ENCODE results near the gene REL.

Gene REL

GRCh38 chr2:60849187-60849586 is 32.2 kb upstream of the REL start:
- H3K4me1 ChIP-seq (ENCODE audit: control insufficient read depth, insufficient read depth, low read length) = no peaks in the 10 kb centered on the region
- ChIA-PET POLR2A (no interaction called here), CTCF (no interaction called here)
- no peaks in the 10 kb centered on the region for H3K36me3 ChIP-seq (ENCODE audit: control insufficient read depth in 2 of 2, insufficient read depth in 1 of 2, low read length in 2 of 2)
- no peak overlapping the region for H3K27ac ChIP-seq (ENCODE audit: extremely low read depth, low read depth, low read length)
- H3K9me3 ChIP-seq (ENCODE audit: control insufficient read depth, insufficient read depth, low read depth, low read length) = no peaks in the 10 kb centered on the region
- no peak overlapping the region for H3K4me3 ChIP-seq (ENCODE audit: low read depth, low read length)
- no peak for TF ChIP-seq ZNF214 (tag by site-specific recombination; IDR thresholded peaks at IDR 0.05; ENCODE audit: borderline replicate concordance)
- TF ChIP-seq, protein P1, sequence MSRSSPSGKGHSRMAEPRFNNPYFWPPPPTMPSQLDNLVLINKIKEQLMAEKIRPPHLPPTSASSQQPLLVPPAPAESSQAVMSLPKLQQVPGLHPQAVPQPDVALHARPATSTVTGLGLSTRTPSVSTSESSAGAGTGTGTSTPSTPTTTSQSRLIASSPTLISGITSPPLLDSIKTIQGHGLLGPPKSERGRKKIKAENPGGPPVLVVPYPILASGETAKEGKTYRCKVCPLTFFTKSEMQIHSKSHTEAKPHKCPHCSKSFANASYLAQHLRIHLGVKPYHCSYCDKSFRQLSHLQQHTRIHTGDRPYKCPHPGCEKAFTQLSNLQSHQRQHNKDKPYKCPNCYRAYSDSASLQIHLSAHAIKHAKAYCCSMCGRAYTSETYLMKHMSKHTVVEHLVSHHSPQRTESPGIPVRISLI (tag by site-specific recombination; IDR thresholded peaks at IDR 0.05) = 0 out of 2 replicates have a peak, but pooled peaks have one; percentile 29

DNA sequence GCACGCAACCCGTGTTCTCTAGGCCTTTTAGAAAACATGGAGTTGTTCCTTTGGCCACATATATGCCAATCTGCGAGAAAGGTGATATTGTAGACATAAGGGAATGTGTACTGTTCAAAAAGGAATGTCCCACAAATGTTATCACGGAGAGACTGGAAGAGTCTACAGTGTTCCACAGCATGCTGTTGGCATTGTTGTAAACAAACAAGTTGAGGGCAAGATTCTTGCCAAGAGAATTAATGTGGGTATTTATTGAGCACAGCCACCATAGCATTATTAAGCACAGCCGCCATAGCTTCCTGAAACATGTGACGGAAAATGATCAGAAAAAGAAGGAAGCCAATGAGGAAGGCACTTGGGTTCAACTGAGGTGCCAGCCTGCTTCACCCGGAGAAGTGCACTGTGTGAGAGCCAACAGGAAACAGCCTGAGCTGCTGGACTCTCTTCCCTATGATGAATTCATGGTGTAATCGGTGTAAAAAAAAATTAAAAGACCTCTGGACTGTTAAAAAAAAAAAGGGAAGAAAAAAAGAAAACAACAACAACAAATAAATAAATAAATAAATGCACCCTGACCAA is 29.0 kb upstream of the REL start:
- Histone ChIP-seq H3K36me3 (ENCODE audit: control insufficient read depth in 2 of 2, insufficient read depth in 1 of 2, low read length in 2 of 2) (no peaks in the 10 kb centered on the region), H3K27ac (ENCODE audit: extremely low read depth, low read depth, low read length) (no peak overlapping the region), H3K9me3 (ENCODE audit: control insufficient read depth, insufficient read depth, low read depth, low read length) (no peaks in the 10 kb centered on the region), H3K4me1 (ENCODE audit: control insufficient read depth, insufficient read depth, low read length) (no peaks in the 10 kb centered on the region), H3K4me3 (ENCODE audit: low read depth, low read length) (no peak overlapping the region)
- ChIA-PET CTCF (no interaction called here), POLR2A (no interaction called here)
- TF ChIP-seq, protein P2, sequence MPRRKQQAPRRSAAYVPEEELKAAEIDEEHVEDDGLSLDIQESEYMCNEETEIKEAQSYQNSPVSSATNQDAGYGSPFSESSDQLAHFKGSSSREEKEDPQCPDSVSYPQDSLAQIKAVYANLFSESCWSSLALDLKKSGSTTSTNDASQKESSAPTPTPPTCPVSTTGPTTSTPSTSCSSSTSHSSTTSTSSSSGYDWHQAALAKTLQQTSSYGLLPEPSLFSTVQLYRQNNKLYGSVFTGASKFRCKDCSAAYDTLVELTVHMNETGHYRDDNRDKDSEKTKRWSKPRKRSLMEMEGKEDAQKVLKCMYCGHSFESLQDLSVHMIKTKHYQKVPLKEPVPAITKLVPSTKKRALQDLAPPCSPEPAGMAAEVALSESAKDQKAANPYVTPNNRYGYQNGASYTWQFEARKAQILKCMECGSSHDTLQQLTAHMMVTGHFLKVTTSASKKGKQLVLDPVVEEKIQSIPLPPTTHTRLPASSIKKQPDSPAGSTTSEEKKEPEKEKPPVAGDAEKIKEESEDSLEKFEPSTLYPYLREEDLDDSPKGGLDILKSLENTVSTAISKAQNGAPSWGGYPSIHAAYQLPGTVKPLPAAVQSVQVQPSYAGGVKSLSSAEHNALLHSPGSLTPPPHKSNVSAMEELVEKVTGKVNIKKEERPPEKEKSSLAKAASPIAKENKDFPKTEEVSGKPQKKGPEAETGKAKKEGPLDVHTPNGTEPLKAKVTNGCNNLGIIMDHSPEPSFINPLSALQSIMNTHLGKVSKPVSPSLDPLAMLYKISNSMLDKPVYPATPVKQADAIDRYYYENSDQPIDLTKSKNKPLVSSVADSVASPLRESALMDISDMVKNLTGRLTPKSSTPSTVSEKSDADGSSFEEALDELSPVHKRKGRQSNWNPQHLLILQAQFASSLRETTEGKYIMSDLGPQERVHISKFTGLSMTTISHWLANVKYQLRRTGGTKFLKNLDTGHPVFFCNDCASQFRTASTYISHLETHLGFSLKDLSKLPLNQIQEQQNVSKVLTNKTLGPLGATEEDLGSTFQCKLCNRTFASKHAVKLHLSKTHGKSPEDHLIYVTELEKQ (tag by site-specific recombination; IDR thresholded peaks at IDR 0.05; ENCODE audit: borderline replicate concordance) = no peak
- no peak for TF ChIP-seq KLF1 (tag by site-specific recombination; IDR thresholded peaks at IDR 0.05)

GRCh38 chr2:60853531-60853930 is 27.8 kb upstream of the REL start:
- Histone ChIP-seq H3K9me3 (ENCODE audit: control insufficient read depth, insufficient read depth, low read depth, low read length) (no peaks in the 10 kb centered on the region), H3K4me3 (ENCODE audit: low read depth, low read length) (no peak overlapping the region), H3K36me3 (ENCODE audit: control insufficient read depth in 2 of 2, insufficient read depth in 1 of 2, low read length in 2 of 2) (no peaks in the 10 kb centered on the region), H3K4me1 (ENCODE audit: control insufficient read depth, insufficient read depth, low read length) (no peaks in the 10 kb centered on the region), H3K27ac (ENCODE audit: extremely low read depth, low read depth, low read length) (no peak overlapping the region)
- ChIA-PET CTCF (no interaction called here), POLR2A (no interaction called here)
- TF ChIP-seq ZNF560 (tag by site-specific recombination; IDR thresholded peaks at IDR 0.05; ENCODE audit: borderline replicate concordance) (no peak), IKZF3 (tag by site-specific recombination; IDR thresholded peaks at IDR 0.05) (no peak), ZNF155 (tag by site-specific recombination; IDR thresholded peaks at IDR 0.05) (no peak), ZNF148 (tag by site-specific recombination; IDR thresholded peaks at IDR 0.05; ENCODE audit: borderline replicate concordance) (no peak), KLF16 (tag by site-specific recombination; IDR thresholded peaks at IDR 0.05) (no peak), ZBTB20 (tag by site-specific recombination; IDR thresholded peaks at IDR 0.05) (no peak), ZNF223 (tag by site-specific recombination; IDR thresholded peaks at IDR 0.05) (no peak), ZNF211 (tag by site-specific recombination; IDR thresholded peaks at IDR 0.05; ENCODE audit: low read depth) (no peak), ZNF157 (tag by site-specific recombination; IDR thresholded peaks at IDR 0.05) (no peak), ZNF350 (tag by site-specific recombination; IDR thresholded peaks at IDR 0.05) (no peak), ZNF747 (tag by site-specific recombination; IDR thresholded peaks at IDR 0.05) (no peak), OVOL3 (tag by site-specific recombination; IDR thresholded peaks at IDR 0.05) (no peak), ZNF341 (tag by site-specific recombination; IDR thresholded peaks at IDR 0.05; ENCODE audit: low read depth) (no peak)
- TF ChIP-seq, protein P3, sequence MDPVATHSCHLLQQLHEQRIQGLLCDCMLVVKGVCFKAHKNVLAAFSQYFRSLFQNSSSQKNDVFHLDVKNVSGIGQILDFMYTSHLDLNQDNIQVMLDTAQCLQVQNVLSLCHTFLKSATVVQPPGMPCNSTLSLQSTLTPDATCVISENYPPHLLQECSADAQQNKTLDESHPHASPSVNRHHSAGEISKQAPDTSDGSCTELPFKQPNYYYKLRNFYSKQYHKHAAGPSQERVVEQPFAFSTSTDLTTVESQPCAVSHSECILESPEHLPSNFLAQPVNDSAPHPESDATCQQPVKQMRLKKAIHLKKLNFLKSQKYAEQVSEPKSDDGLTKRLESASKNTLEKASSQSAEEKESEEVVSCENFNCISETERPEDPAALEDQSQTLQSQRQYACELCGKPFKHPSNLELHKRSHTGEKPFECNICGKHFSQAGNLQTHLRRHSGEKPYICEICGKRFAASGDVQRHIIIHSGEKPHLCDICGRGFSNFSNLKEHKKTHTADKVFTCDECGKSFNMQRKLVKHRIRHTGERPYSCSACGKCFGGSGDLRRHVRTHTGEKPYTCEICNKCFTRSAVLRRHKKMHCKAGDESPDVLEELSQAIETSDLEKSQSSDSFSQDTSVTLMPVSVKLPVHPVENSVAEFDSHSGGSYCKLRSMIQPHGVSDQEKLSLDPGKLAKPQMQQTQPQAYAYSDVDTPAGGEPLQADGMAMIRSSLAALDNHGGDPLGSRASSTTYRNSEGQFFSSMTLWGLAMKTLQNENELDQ (tag by site-specific recombination; IDR thresholded peaks at IDR 0.05; ENCODE audit: low read depth) = no peak
- TF ChIP-seq, protein P4, sequence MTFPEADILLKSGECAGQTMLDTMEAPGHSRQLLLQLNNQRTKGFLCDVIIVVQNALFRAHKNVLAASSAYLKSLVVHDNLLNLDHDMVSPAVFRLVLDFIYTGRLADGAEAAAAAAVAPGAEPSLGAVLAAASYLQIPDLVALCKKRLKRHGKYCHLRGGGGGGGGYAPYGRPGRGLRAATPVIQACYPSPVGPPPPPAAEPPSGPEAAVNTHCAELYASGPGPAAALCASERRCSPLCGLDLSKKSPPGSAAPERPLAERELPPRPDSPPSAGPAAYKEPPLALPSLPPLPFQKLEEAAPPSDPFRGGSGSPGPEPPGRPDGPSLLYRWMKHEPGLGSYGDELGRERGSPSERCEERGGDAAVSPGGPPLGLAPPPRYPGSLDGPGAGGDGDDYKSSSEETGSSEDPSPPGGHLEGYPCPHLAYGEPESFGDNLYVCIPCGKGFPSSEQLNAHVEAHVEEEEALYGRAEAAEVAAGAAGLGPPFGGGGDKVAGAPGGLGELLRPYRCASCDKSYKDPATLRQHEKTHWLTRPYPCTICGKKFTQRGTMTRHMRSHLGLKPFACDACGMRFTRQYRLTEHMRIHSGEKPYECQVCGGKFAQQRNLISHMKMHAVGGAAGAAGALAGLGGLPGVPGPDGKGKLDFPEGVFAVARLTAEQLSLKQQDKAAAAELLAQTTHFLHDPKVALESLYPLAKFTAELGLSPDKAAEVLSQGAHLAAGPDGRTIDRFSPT (tag by site-specific recombination; IDR thresholded peaks at IDR 0.05) = no peak

Data from HEK293 (cell line).